Psoas muscle (tissue), 8 donors: ENCODE data around the gene HAGH. TPM values are rescaled to one million over a fixed set of nuclear protein-coding genes. Genes with fewer than 3 reads are reported as not detected.

Experiments
- ATAC-seq, 4 donors: fragments of 200-7000 bp; cut with Tn5 transposase; one replicate each; pipeline ENCODE4 v1.9.1; 2020; ENCODE audit warnings: moderate library complexity in 3 of 4, mild to moderate bottlenecking in 2 of 4
- DNase-seq, 2 donors: peaks; one replicate each; pipeline ENCODE4 v3.0.0-alpha.2; 2020
- H3K27ac ChIP-seq: fragments of 200-600 bp; one replicate; pipeline ENCODE4 v1.8.0; 2022
- H3K27me3 ChIP-seq, 3 donors: fragments of 200-600 bp in 1 of 3; one replicate each; pipeline versions ENCODE4 v1.6.1 to v1.8.0; 2013 to 2022; ENCODE audit warnings: low read length in 2 of 3, mild to moderate bottlenecking in 2 of 3, moderate library complexity in 1 of 3; ENCODE audit not compliant: insufficient read depth in 3 of 3
- H3K36me3 ChIP-seq, 2 donors: fragments of 200-600 bp in 1 of 2; one replicate each; pipeline versions ENCODE4 v1.6.1 to v1.8.0; 2013 to 2022; ENCODE audit warnings: low read depth in 1 of 2, mild to moderate bottlenecking in 1 of 2, moderate library complexity in 1 of 2; ENCODE audit not compliant: insufficient read depth in 1 of 2
- H3K4me1 ChIP-seq: fragments of 200-600 bp; one replicate; pipeline ENCODE4 v1.8.0; 2022
- H3K4me3 ChIP-seq: fragments of 200-600 bp; one replicate; pipeline ENCODE4 v1.8.0; 2022; ENCODE audit warnings: mild to moderate bottlenecking
- H3K9me3 ChIP-seq: fragments of 200-600 bp; one replicate; pipeline ENCODE4 v1.8.0; 2022
- WGBS, 3 donors: extraction: QIAGEN DNeasy Blood & Tissue Kit; methylation state at CpG; one replicate each; pipeline versions ENCODE4 v1.1.6 to v1.1.7; 2013; 5-methylcytosine and 5-hydroxymethylcytosine counted together
- intact Hi-C, 2 donors: fragments of 100-400 bp; cut with DNase I; formaldehyde crosslinking; loops; one replicate each; pipeline versions ENCODE4 v1.11.0 to v1.14.2; 2022
- polyA plus RNA-seq, 3 donors: library from polyadenylated mRNA; stranded (reverse); fragments of 200-250 nt; gene quantifications; one replicate each; pipeline ENCODE4 v1.2.3, GENCODE V29; 2013
- total RNA-seq, 4 donors: library from RNA; stranded (reverse); fragmentation: NEBNext Ultra II Directional in 2 of 4; extraction: Animal tissue kit (Norgen Biotek cat#: 25700) in 2 of 4; gene quantifications; one replicate each; pipeline versions ENCODE4 v1.2.1 to v1.2.4, GENCODE V29; 2021 to 2023
- TF ChIP-seq, protein P1 (sequence below): fragments of 200-600 bp; IDR thresholded peaks from one replicate; pipeline ENCODE4 v1.8.0; 2022; ENCODE audit warnings: antibody characterized with exemption
- donor health status: healthy with polysubstance abuse.
- donor health status: DM: no; HTN: no; CAD: no; lungs with moderate emphysema.
- donor health status: Bipolar disorder and iron deficiency.
- donor health status: healthy.
- donor health status: DM: yes; HTN: yes; CAD: no.
- donor health status: DM: no; HTN: no; CAD: no.
- donor health status: DM: no; HTN: no; CAD: no.
- donor health status: DM: yes; HTN: yes; CAD: no.

Gene HAGH
- total and polyA plus RNA-seq, 7 donors = 112 to 277 (median 160) TPM

DNA sequence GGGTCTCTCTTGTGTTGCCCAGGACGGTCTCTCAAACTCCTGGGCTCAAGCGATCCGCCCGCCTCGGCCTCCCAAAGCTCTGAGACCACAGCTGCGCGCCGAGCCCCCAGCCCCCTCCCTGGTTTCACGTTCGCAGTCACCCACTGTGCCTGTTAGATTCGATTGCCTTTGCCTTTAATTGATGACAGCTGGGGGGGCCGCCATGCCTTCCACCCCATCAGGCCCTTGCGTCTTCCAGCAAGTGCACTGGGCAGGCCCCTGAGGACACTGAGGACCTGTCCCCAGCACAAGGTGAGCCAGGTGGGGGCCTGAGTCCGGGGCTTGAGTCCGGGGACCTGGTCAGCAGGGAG is 36.4 kb downstream of the HAGH start:
- Histone ChIP-seq H3K4me1 (peaks cover 2% of the 10 kb centered on the region), H3K9me3 (no peaks in the 10 kb centered on the region), H3K36me3 (peaks cover 0 to 57% of the 10 kb centered on the region in 2 donors), H3K27me3 (no peaks in the 10 kb centered on the region), H3K27ac (no peak overlapping the region), H3K4me3 (no peak overlapping the region)
- TF ChIP-seq, protein P1, sequence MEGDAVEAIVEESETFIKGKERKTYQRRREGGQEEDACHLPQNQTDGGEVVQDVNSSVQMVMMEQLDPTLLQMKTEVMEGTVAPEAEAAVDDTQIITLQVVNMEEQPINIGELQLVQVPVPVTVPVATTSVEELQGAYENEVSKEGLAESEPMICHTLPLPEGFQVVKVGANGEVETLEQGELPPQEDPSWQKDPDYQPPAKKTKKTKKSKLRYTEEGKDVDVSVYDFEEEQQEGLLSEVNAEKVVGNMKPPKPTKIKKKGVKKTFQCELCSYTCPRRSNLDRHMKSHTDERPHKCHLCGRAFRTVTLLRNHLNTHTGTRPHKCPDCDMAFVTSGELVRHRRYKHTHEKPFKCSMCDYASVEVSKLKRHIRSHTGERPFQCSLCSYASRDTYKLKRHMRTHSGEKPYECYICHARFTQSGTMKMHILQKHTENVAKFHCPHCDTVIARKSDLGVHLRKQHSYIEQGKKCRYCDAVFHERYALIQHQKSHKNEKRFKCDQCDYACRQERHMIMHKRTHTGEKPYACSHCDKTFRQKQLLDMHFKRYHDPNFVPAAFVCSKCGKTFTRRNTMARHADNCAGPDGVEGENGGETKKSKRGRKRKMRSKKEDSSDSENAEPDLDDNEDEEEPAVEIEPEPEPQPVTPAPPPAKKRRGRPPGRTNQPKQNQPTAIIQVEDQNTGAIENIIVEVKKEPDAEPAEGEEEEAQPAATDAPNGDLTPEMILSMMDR = no peak
- ATAC-seq (no peak), DNase-seq (no peak)
- 90 to 93% (median 90%) methylated on average over 13 to 15 of the region's 15 CpGs for WGBS, 3 donors
- intact Hi-C loops = no loop called here

DNA sequence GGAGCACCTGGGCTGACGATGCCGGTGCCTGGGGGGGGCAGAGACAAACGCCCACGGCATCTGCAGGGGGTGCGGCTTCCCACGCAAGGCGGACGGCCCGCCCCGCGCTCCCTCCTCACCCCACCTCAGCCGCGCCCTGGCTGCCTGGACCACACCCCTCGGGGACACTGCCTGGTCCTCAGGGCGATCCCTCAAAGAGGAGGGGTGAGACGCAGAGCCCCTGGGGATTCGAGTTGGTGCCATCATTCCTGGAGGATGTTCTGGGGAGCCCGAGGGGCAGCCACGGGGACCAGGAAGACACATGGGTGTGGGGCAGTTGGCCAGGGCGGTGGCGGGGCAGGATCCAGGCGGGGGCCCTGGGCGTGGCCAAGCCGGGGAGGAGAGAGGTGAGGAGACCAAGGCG is 37.0 kb downstream of the HAGH start:
- DNase-seq = no peak
- TF ChIP-seq, protein P1 = no peak
- 84 to 87% (median 86%) methylated on average over 23 to 25 of the region's 25 CpGs for WGBS, 3 donors
- no peaks in the 10 kb centered on the region for H3K9me3 ChIP-seq
- H3K36me3 ChIP-seq = peaks cover 0 to 57% of the 10 kb centered on the region in 2 donors
- no peaks in the 10 kb centered on the region for H3K27me3 ChIP-seq
- H3K4me1 ChIP-seq = peaks cover 4% of the 10 kb centered on the region
- no peak overlapping the region for H3K27ac ChIP-seq
- intact Hi-C loops = no loop called here
- no peak for ATAC-seq
- no peak overlapping the region for H3K4me3 ChIP-seq

GRCh38 chr16:1788708-1789100 is 37.9 kb downstream of the HAGH start:
- TF ChIP-seq, protein P1 = no peak
- Histone ChIP-seq H3K4me1 (peaks cover 10% of the 10 kb centered on the region), H3K4me3 (no peak overlapping the region), H3K36me3 (peaks cover 0 to 57% of the 10 kb centered on the region in 2 donors), H3K9me3 (no peaks in the 10 kb centered on the region), H3K27ac (no peak overlapping the region), H3K27me3 (no peaks in the 10 kb centered on the region)
- intact Hi-C loops = no loop called here
- WGBS, 3 donors = 62 to 73% (median 69%) methylated on average over 18 to 19 of the region's 19 CpGs
- DNase-seq = peak in 1 of 2 donors; percentile 12
- no peak for ATAC-seq

- H3K4me1 ChIP-seq = peaks cover 12% of the 10 kb centered on the region
- no peaks in the 10 kb centered on the region for H3K9me3 ChIP-seq
- 88 to 93% (median 89%) methylated on average over 31 to 38 of the region's 38 CpGs for WGBS, 3 donors
- peak in 1 of 2 donors; percentile 13 for DNase-seq
- H3K4me3 ChIP-seq = no peak overlapping the region
- no peak overlapping the region for H3K27ac ChIP-seq
- TF ChIP-seq, protein P1 = no peak
- no peak for ATAC-seq
- H3K27me3 ChIP-seq = no peaks in the 10 kb centered on the region
- intact Hi-C loops = no loop called here
- peaks cover 0 to 57% of the 10 kb centered on the region in 2 donors for H3K36me3 ChIP-seq
Measured at GRCh38 chr16:1788095-1788707, 38.4 kb downstream of the HAGH start.
